Psoas muscle (tissue), 8 donors: ENCODE data around the gene MX2. TPM values are rescaled to one million over a fixed set of nuclear protein-coding genes. Genes with fewer than 3 reads are reported as not detected.

Experiments used
- ATAC-seq, 4 donors: fragments of 200-7000 bp; cut with Tn5 transposase; one replicate each; pipeline ENCODE4 v1.9.1; 2020; ENCODE audit warnings: moderate library complexity in 3 of 4, mild to moderate bottlenecking in 2 of 4
- DNase-seq, 2 donors: peaks; one replicate each; pipeline ENCODE4 v3.0.0-alpha.2; 2020
- H3K27ac ChIP-seq: fragments of 200-600 bp; one replicate; pipeline ENCODE4 v1.8.0; 2022
- H3K27me3 ChIP-seq, 3 donors: fragments of 200-600 bp in 1 of 3; one replicate each; pipeline versions ENCODE4 v1.6.1 to v1.8.0; 2013 to 2022; ENCODE audit warnings: low read length in 2 of 3, mild to moderate bottlenecking in 2 of 3, moderate library complexity in 1 of 3; ENCODE audit not compliant: insufficient read depth in 3 of 3
- H3K36me3 ChIP-seq, 2 donors: fragments of 200-600 bp in 1 of 2; one replicate each; pipeline versions ENCODE4 v1.6.1 to v1.8.0; 2013 to 2022; ENCODE audit warnings: low read depth in 1 of 2, mild to moderate bottlenecking in 1 of 2, moderate library complexity in 1 of 2; ENCODE audit not compliant: insufficient read depth in 1 of 2
- H3K4me1 ChIP-seq: fragments of 200-600 bp; one replicate; pipeline ENCODE4 v1.8.0; 2022
- H3K4me3 ChIP-seq: fragments of 200-600 bp; one replicate; pipeline ENCODE4 v1.8.0; 2022; ENCODE audit warnings: mild to moderate bottlenecking
- H3K9me3 ChIP-seq: fragments of 200-600 bp; one replicate; pipeline ENCODE4 v1.8.0; 2022
- WGBS, 3 donors: extraction: QIAGEN DNeasy Blood & Tissue Kit; methylation state at CpG; one replicate each; pipeline versions ENCODE4 v1.1.6 to v1.1.7; 2013; 5-methylcytosine and 5-hydroxymethylcytosine counted together
- intact Hi-C, 2 donors: fragments of 100-400 bp; cut with DNase I; formaldehyde crosslinking; loops; one replicate each; pipeline versions ENCODE4 v1.11.0 to v1.14.2; 2022
- polyA plus RNA-seq, 3 donors: library from polyadenylated mRNA; stranded (reverse); fragments of 200-250 nt; gene quantifications; one replicate each; pipeline ENCODE4 v1.2.3, GENCODE V29; 2013
- total RNA-seq, 4 donors: library from RNA; stranded (reverse); fragmentation: NEBNext Ultra II Directional in 2 of 4; extraction: Animal tissue kit (Norgen Biotek cat#: 25700) in 2 of 4; gene quantifications; one replicate each; pipeline versions ENCODE4 v1.2.1 to v1.2.4, GENCODE V29; 2021 to 2023
- TF ChIP-seq, protein P1 (sequence below): fragments of 200-600 bp; IDR thresholded peaks from one replicate; pipeline ENCODE4 v1.8.0; 2022; ENCODE audit warnings: antibody characterized with exemption
- donor health status: healthy with polysubstance abuse.
- donor health status: DM: no; HTN: no; CAD: no; lungs with moderate emphysema.
- donor health status: Bipolar disorder and iron deficiency.
- donor health status: healthy.
- donor health status: DM: yes; HTN: yes; CAD: no.
- donor health status: DM: no; HTN: no; CAD: no.
- donor health status: DM: no; HTN: no; CAD: no.
- donor health status: DM: yes; HTN: yes; CAD: no.

MX2 gene
- total and polyA plus RNA-seq, 7 donors: 1.2 to 3.6 (median 2.7) TPM

- 79 to 84% (median 80%) methylated on average over 8 of the region's 8 CpGs for WGBS, 3 donors
- DNase-seq (no peak), ATAC-seq (no peak)
- H3K9me3 ChIP-seq: peaks cover 5% of the 10 kb centered on the region
- no peaks in the 10 kb centered on the region for H3K27me3 ChIP-seq
- H3K36me3 ChIP-seq: no peaks in the 10 kb centered on the region
- intact Hi-C loops: no loop called here
- no peak overlapping the region for H3K4me3 ChIP-seq
- H3K4me1 ChIP-seq: no peaks in the 10 kb centered on the region
- TF ChIP-seq, protein P1, sequence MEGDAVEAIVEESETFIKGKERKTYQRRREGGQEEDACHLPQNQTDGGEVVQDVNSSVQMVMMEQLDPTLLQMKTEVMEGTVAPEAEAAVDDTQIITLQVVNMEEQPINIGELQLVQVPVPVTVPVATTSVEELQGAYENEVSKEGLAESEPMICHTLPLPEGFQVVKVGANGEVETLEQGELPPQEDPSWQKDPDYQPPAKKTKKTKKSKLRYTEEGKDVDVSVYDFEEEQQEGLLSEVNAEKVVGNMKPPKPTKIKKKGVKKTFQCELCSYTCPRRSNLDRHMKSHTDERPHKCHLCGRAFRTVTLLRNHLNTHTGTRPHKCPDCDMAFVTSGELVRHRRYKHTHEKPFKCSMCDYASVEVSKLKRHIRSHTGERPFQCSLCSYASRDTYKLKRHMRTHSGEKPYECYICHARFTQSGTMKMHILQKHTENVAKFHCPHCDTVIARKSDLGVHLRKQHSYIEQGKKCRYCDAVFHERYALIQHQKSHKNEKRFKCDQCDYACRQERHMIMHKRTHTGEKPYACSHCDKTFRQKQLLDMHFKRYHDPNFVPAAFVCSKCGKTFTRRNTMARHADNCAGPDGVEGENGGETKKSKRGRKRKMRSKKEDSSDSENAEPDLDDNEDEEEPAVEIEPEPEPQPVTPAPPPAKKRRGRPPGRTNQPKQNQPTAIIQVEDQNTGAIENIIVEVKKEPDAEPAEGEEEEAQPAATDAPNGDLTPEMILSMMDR: no peak
- H3K27ac ChIP-seq: no peak overlapping the region
Observed at GRCh38 chr21:41327753-41328152, 34.1 kb upstream of the MX2 start.

GRCh38 chr21:41328660-41329607 lies 32.9 kb upstream of the MX2 start:
- TF ChIP-seq, protein P1: no peak
- H3K36me3 ChIP-seq: no peaks in the 10 kb centered on the region
- no peak for DNase-seq
- no peaks in the 10 kb centered on the region for H3K27me3 ChIP-seq
- peaks cover 7% of the 10 kb centered on the region for H3K9me3 ChIP-seq
- intact Hi-C loops: no loop called here
- no peak overlapping the region for H3K4me3 ChIP-seq
- WGBS, 3 donors: 66 to 71% (median 68%) methylated on average over 16 of the region's 16 CpGs
- no peaks in the 10 kb centered on the region for H3K4me1 ChIP-seq
- no peak overlapping the region for H3K27ac ChIP-seq
- no peak for ATAC-seq

- no peaks in the 10 kb centered on the region for H3K4me1 ChIP-seq
- H3K9me3 ChIP-seq: peaks cover 7% of the 10 kb centered on the region
- WGBS, 3 donors: 98 to 100% (median 100%) methylated on average over 1 of the region's 1 CpG
- H3K36me3 ChIP-seq: no peaks in the 10 kb centered on the region
- DNase-seq: no peak
- H3K27me3 ChIP-seq: no peaks in the 10 kb centered on the region
- TF ChIP-seq, protein P1: no peak
- ATAC-seq: no peak
- no peak overlapping the region for H3K4me3 ChIP-seq
- intact Hi-C loops: no loop called here
- H3K27ac ChIP-seq: no peak overlapping the region
Observed at GRCh38 chr21:41333752-41334151, 28.1 kb upstream of the MX2 start.

GRCh38 chr21:41337515-41337914 lies 24.3 kb upstream of the MX2 start:
- ATAC-seq: no peak
- DNase-seq: no peak
- Histone ChIP-seq H3K27ac (no peak overlapping the region), H3K9me3 (peaks cover 11% of the 10 kb centered on the region), H3K27me3 (peaks cover 0 to 5% (median 0%) of the 10 kb centered on the region in 3 donors), H3K4me1 (no peaks in the 10 kb centered on the region), H3K36me3 (no peaks in the 10 kb centered on the region), H3K4me3 (no peak overlapping the region)
- intact Hi-C loops: no loop called here
- WGBS, 3 donors: 88 to 95% (median 94%) methylated on average over 3 of the region's 3 CpGs
- TF ChIP-seq, protein P1: no peak
